Putamen (tissue), 1 donor: Measurements from ENCODE around the gene HEXA.
"Not testable (repeated sequence)": the region's sequence is repeated elsewhere in the genome, so short reads cannot be mapped to it uniquely, and the experiment has no call there.

Source experiments
- DNase-seq: peaks from one replicate; pipeline ENCODE4 v3.0.0-alpha.2; 2016; ENCODE audit warnings: low spot score

The HEXA gene

DNA sequence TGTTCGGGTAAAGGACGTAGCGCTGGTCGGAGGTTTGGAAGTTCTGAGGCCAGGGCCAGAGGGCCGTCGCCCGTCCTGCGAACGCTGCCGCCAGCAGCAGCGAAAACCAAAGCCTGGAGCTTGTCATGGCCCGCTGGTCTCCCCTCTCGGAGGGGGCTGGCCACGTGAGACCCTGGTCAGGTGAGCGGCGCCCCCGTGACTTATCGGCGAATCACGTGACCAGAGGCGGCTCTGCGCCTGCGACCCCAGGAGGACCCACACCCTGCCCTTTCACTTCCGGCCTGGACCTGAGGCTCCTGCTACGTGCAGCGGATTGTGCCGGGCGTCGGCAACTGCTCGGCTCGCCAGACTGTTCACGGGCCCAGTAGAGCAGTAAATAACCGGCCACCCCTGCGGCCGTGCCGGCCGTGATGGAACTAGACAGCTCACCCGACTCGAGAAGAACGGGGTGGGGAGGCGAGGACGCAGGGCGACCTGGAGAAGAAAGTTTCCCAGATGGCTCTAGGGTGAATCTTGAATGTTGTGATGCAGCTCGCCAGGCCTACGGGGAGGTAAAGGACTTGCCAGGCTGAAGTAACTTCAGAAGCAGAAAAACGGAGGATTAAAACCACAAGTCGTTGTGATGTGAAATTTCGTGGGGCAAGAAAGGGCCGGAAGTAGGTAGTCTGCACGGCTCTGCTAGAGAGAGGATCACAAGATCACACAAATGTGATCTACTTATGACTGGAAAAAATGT lies at the start of gene HEXA:
Gene HEXA (minus strand): TSS at position 169 of the 736 bp plus-strand sequence. CDS start 42 bp downstream, at position 127.
- DNase-seq, result peak; percentile 91

DNA sequence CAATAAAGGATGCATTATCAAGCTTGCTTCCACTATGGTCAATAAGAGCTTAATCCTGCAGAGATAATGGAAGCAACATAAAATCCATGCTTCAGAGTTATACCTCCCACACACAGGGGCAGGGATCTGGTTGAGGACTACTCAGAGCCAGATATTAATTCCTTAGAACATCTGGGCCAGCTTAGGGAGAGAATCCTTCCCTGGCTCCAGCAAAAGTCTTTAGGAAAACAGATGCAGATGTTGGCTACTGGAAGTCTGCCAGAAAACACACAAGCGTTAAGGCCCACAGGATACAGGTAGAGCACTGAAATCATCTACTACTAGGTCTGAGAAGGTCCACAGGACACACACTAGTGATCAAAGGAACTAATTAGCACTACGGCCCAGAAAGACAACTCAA lies 47.4 kb upstream of the HEXA start:
- no peak for DNase-seq

GRCh38 chr15:72421484-72421883 lies 45.7 kb upstream of the HEXA start:
- no peak for DNase-seq

DNA sequence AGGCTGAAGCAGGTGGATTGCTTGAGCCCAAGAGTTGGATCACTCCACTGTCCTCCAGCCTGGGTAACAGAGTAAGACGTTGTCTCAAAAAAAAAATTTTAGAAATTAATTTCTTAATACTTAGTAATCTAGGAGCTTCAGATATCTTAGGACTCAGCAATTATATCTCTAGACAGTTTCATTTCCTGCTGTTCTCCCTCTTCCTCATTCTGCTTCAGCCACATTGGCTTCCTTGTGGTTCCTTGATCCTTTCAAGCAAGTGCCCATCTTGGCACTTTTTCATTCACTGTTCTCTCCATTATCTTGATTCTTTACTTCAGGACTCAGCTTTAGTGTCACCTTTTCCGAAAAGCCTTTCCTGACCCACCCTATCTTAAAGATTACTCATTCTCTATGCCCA lies 44.8 kb upstream of the HEXA start:
- DNase-seq, result no peak

DNA sequence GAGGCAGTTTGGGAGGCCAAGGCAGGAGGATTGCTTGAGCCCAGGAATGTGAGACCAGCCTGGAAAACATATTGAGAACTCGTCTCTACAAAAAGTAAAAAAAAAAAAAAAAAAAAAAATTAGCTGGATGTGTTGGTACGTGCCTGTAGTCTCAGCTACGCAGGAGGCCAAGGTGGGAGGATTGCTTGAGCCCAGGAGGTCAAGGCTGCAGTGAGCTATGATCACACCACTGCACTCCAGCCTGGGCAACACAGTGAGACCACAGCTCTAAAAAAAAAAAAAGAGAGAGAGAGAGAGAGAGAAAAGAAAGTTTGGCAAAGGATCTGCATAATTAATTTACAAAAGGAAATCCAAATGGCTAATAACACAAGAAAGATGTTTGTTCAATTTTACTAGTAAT lies 44.0 kb upstream of the HEXA start:
- not testable (repeated sequence) for DNase-seq

DNA sequence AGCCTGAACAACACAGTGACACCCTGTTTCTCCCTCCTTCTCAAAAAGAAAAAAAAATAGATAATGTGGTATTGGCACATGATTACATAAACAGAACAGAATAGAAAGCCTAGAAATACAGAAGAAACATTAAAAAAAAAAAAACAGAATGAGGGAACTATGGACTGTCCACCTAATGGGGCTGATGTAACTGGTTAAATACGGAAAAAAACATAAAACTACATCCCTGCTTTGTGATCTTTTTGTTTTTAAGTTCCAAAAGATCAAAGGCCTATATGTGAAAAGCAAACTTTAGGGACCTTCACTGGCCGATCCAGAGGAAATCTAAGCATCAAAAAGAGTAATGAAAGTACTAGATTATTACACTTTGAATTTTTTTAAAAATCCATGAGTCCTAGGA lies 39.5 kb upstream of the HEXA start:
- DNase-seq, result no peak

DNA sequence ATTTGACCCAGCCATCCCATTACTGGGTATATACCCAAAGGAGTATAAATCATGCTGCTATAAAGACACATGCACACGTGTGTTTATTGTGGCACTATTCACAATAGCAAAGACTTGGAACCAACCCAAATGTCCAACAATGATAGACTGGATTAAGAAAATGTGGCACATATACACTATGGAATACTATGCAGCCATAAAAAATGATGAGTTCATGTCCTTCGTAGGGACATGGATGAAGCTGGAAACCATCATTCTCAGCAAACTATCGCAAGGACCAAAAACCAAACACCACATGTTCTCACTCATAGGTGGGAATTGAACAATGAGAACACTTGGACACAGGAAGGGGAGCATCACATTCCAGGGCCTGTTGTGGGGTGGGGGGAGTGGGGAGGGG lies 37.5 kb upstream of the HEXA start:
- DNase-seq, result not testable (repeated sequence)

GRCh38 chr15:72411544-72411943 lies 35.7 kb upstream of the HEXA start:
- no peak for DNase-seq

DNA sequence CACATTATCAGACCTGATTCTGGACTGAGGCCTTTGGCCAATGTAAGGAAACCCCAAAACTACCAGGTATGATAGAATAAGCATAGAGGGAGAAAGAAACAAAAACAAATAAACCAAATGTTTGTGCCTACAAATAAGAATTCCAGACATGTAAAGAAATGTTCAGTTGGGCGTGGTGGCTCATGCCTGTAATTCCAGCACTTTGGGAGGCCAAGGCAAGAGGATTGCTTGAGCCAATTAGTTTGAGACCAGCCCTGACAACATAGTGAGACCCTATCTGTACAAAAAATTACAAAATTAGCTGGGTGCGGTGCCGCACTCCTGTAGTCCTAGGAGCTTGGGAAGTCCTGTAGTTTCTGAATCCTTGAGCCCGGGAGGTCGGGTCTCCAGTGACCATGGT lies 35.3 kb upstream of the HEXA start:
- no peak for DNase-seq

DNA sequence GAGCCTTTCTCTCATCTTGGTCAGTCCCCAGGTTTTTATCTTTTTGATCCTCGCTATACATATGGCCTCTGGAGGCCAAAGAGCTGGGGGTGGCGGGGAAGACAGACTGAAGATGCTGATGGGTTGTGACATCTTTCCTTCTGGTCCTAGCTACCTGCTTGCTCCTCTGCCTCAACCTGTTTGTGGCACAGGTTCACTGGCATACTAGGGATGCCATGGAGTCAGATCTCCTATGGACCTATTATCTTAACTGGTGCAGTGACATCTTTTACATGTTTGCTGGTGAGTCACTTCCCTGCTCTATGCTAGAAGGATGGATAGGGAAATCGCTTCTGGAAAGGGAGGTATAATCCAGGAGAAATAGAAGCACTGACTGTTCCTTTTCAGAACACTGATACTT lies 31.1 kb upstream of the HEXA start:
- DNase-seq, result no peak

- DNase-seq, result no peak
Measured at GRCh38 chr15:72404841-72405240, 29.0 kb upstream of the HEXA start.

- DNase-seq, result no peak
Measured at GRCh38 chr15:72404356-72404755, 28.5 kb upstream of the HEXA start.

GRCh38 chr15:72402726-72403125 lies 26.9 kb upstream of the HEXA start:
- DNase-seq, result no peak

DNA sequence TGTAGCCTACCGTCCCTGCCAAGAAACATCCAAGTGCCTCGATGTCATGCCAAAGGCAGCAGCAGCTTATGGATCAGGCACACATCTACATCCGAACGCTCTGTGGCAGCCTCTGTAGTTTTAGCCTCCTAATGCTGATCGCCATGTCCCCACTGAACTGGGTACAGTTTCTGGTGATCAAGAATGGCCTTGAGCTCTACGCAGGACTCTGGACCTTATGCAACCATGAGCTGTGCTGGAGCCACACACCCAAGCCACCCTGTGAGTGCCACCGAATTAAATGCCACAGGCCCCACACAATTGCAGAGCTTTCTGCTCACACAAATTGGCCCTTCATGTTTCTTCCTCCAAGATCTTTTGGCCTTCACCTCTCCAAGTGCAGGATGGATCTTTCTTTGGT lies 22.8 kb upstream of the HEXA start:
- DNase-seq, result no peak

- no peak for DNase-seq
Measured at GRCh38 chr15:72397796-72398588, 22.2 kb upstream of the HEXA start, which contains the start of gene TMEM202. TSS of gene TMEM202 (plus strand) at chr15:72398305. CDS start at chr15:72398327, 22 bp downstream.

DNA sequence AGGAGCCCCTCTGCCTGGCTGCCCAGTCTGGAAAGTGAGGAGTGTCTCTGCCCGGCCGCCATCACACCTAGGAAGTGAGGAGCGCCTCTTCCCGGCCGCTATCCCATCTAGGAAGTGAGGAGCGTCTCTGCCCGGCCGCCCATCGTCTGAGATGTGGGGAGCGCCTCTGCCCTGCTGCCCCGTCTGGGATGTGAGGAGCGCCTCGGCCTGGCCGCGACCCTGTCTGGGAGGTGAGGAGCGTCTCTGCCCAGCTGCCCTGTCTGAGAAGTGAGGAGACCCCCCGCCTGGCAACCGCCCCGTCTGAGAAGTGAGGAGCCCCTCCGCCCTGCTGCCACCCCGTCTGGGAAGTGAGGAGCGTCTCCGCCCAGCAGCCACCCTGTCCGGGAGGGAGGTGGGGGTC lies 20.5 kb upstream of the HEXA start:
- not testable (repeated sequence) for DNase-seq

DNA sequence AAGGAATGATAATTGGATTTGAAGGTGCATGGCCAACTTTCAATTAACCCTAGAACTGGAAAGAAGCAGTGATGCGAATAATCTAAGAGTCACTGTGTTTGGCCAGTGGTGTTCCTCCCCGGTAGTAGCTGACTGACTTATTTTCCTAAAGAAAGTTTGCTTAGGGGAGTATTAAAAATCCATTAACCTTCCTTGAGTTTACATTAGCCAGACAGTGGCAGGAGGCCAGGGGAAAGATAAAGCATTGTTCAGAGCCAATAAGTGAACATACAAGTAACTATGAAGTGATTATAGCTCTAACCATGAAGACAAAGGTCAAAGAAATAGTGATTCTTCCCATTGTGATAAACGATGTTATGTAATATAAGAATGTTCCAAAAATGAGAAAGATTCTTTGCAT lies 13.4 kb upstream of the HEXA start:
- no peak for DNase-seq

GRCh38 chr15:72387741-72388140 lies 11.9 kb upstream of the HEXA start:
- no peak for DNase-seq

GRCh38 chr15:72382146-72382545 lies 6.3 kb upstream of the HEXA start:
- no peak for DNase-seq

DNA sequence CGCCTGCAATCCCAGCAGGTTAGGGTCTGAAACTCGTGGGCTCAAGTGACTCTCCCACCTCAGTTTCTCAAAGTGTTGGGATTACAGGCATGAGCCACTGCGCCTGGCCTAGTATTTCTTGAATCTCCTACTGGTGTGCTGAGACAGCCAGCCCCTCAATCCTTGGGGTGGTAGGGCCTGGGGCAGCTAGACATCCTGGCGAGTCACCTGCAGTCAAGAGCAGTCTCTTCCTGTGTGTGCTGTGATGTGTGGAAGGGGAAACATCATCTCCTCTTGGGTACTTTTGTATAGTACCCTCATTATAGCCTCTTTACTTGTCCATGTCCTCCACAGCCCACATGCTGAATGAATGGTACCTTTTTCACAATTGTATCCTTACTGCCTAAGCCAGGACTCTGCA lies 4.9 kb upstream of the HEXA start:
- no peak for DNase-seq

GRCh38 chr15:72379856-72380430 lies 4.1 kb upstream of the HEXA start:
- no peak for DNase-seq

- not testable (repeated sequence) for DNase-seq
Measured at GRCh38 chr15:72379106-72379505, 3.3 kb upstream of the HEXA start.

- no peak for DNase-seq
Measured at GRCh38 chr15:72377331-72377730, 1.5 kb upstream of the HEXA start.
